H1 (cell line): ENCODE results near the gene PRR12. TPM values are rescaled to one million over a fixed set of nuclear protein-coding genes. Genes with fewer than 3 reads are reported as not detected.

Experiments used
- FOSL1 ChIP-seq: IDR thresholded peaks from 2 replicates; pipeline ENCODE4 v1.6.1; 2011; ENCODE audit warnings: mild to moderate bottlenecking, low read depth, low read length, moderate library complexity; ENCODE audit not compliant: insufficient read depth
- JUN ChIP-seq: IDR thresholded peaks from 2 replicates; pipeline ENCODE4 v1.6.1; 2011; ENCODE audit warnings: low read depth, mild to moderate bottlenecking, improper control_type of control experiment, low read length
- MAFK ChIP-seq: IDR thresholded peaks from 2 replicates; pipeline ENCODE4 v1.6.1; 2012; ENCODE audit warnings: low read depth, mild to moderate bottlenecking, improper control_type of control experiment, low read length
- NANOG ChIP-seq: IDR thresholded peaks from 2 replicates; pipeline ENCODE4 v1.6.1; 2011; ENCODE audit warnings: low read length, low read depth, mild to moderate bottlenecking, inconsistent platforms; ENCODE audit not compliant: insufficient read depth, poor library complexity, severe bottlenecking
- SRF ChIP-seq: IDR thresholded peaks from 2 replicates; pipeline ENCODE4 v1.6.1; 2011; ENCODE audit warnings: mild to moderate bottlenecking, low read depth, low read length, moderate library complexity
- YY1 ChIP-seq: IDR thresholded peaks from 2 replicates; pipeline ENCODE4 v1.6.1; 2011; ENCODE audit warnings: low read depth, mild to moderate bottlenecking, low read length
- polyA plus RNA-seq, 7 experiments: library from polyadenylated mRNA; depleted of rRNA in 3 of 7; stranded (reverse) in 5 of 7; unstranded in 2 of 7; fragments of >200 nt in 5 of 7; fragments of 200-250 nt in 2 of 7; gene quantifications; 1 replicate in 5 of 7; 2 replicates in 1 of 7; 4 replicates in 1 of 7; pipeline versions ENCODE4 v1.2.1 to v1.2.3, GENCODE V29; 2011 to 2013; ENCODE audit warnings: missing spikeins in 2 of 7, mixed read lengths in 2 of 7
- total RNA-seq: library from RNA; stranded (reverse); fragmentation: NEBNext Ultra II Directional; extraction: Animal tissue kit (Norgen Biotek cat#: 25700); gene quantifications from 2 replicates; pipeline ENCODE4 v1.2.1, GENCODE V29; 2021
- TF ChIP-seq, protein P1 (sequence below): IDR thresholded peaks from 2 replicates; pipeline ENCODE4 v1.6.1; 2012; ENCODE audit warnings: low read length, inconsistent platforms
- TF ChIP-seq, protein P2 (sequence below): IDR thresholded peaks from 2 replicates; pipeline ENCODE4 v1.6.1; 2011; ENCODE audit warnings: low read depth, mild to moderate bottlenecking, low read length; ENCODE audit not compliant: insufficient read depth

The PRR12 gene
- total and polyA plus RNA-seq, 2 of the 8 experiments (the other 6 are each of a cell fraction or from before 2014, with no cell fraction given) = 2.5 to 59.4 TPM

DNA sequence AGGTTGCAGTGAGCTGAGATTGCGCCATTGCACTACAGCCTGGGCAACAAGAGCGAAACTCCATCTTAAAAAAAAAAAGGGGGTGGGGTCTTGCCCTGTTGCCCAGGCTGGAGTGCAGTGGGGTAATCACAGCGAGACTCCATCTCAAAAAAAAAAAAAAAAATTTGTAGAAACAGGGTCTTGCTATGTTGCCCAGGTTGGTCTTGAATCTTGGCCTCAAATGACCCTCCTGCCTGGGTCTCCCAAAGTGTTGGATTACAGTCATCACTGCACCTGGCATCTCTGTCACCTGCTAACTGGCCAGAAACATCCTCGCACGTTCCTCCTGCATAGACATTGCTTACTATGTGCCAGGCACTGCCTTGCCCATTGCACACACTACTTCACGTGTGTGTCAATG lies 49.1 kb upstream of the PRR12 start (continued):
- TF ChIP-seq, protein P1, sequence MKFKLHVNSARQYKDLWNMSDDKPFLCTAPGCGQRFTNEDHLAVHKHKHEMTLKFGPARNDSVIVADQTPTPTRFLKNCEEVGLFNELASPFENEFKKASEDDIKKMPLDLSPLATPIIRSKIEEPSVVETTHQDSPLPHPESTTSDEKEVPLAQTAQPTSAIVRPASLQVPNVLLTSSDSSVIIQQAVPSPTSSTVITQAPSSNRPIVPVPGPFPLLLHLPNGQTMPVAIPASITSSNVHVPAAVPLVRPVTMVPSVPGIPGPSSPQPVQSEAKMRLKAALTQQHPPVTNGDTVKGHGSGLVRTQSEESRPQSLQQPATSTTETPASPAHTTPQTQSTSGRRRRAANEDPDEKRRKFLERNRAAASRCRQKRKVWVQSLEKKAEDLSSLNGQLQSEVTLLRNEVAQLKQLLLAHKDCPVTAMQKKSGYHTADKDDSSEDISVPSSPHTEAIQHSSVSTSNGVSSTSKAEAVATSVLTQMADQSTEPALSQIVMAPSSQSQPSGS = no peak
- TF ChIP-seq FOSL1 = no peak
- no peak for TF ChIP-seq YY1
- TF ChIP-seq MAFK = no peak
- TF ChIP-seq SRF = no peak
- TF ChIP-seq NANOG = no peak
- TF ChIP-seq, protein P2, sequence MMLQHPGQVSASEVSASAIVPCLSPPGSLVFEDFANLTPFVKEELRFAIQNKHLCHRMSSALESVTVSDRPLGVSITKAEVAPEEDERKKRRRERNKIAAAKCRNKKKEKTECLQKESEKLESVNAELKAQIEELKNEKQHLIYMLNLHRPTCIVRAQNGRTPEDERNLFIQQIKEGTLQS = no peak
- TF ChIP-seq JUN = no peak
